MCF 10A (cell line): ENCODE results near the gene PAFAH1B1. TPM values are rescaled to one million over a fixed set of nuclear protein-coding genes. Genes with fewer than 3 reads are reported as not detected.
"Not testable (repeated sequence)": the region's sequence is repeated elsewhere in the genome, so short reads cannot be mapped to it uniquely, and the experiment has no call there.

Experiments
- BruUV-seq: library from RNA; stranded (reverse); fragments of 400-500 nt; replicated peaks from 2 replicates; lab custom pipeline; 2021; lab: Mats Ljungman, UMichigan
- CTCF ChIA-PET: fragments of 300-600 bp; sonication (Branson Sonifier 250); formaldehyde crosslinking; extraction: SDS; loops from one replicate; lab custom pipeline; 2021; ENCODE audit warnings: antibody characterized with exemption, inconsistent platforms; lab: Yijun Ruan, JAX
- POLR2A ChIA-PET: fragments of 300-600, 350-650 bp; sonication (Branson Sonifier 250); formaldehyde crosslinking; extraction: SDS; loops from one replicate; lab custom pipeline; 2020; ENCODE audit warnings: antibody characterized with exemption, inconsistent platforms; lab: Yijun Ruan, JAX
- DNase-seq: peaks from one replicate; pipeline ENCODE4 v3.0.0-alpha.2; 2018; ENCODE audit not compliant: unreplicated experiment
- H3K27ac Mint-ChIP-seq: one replicate; pipeline ENCODE4 v1.8.0; 2022; ENCODE audit warnings: mild to moderate bottlenecking, low read depth, mixed read lengths; ENCODE audit not compliant: unreplicated experiment
- H3K27me3 Mint-ChIP-seq: one replicate; pipeline ENCODE4 v1.8.0; 2022; ENCODE audit warnings: mixed read lengths; ENCODE audit not compliant: insufficient read depth, unreplicated experiment
- H3K36me3 Mint-ChIP-seq: one replicate; pipeline ENCODE4 v1.8.0; 2022; ENCODE audit warnings: mild to moderate bottlenecking, moderate library complexity, mixed read lengths; ENCODE audit not compliant: insufficient read depth, unreplicated experiment
- H3K4me1 Mint-ChIP-seq: one replicate; pipeline ENCODE4 v1.8.0; 2022; ENCODE audit warnings: mixed read lengths; ENCODE audit not compliant: insufficient read depth, unreplicated experiment
- H3K4me3 Mint-ChIP-seq: one replicate; pipeline ENCODE4 v1.8.0; 2022; ENCODE audit warnings: mild to moderate bottlenecking, moderate library complexity, mixed read lengths; ENCODE audit not compliant: unreplicated experiment
- H3K9me3 Mint-ChIP-seq: one replicate; pipeline ENCODE4 v1.8.0; 2022; ENCODE audit warnings: mixed read lengths; ENCODE audit not compliant: unreplicated experiment
- CTCF ChIP-seq: fragments of 200-600 bp; IDR thresholded peaks from one replicate; pipeline ENCODE4 v1.8.0; 2022; ENCODE audit warnings: antibody characterized with exemption, mild to moderate bottlenecking; ENCODE audit not compliant: unreplicated experiment
- intact Hi-C: fragments of 100-400 bp; cut with micrococcal nuclease; formaldehyde crosslinking; loops from 2 replicates; pipeline ENCODE4 v1.14.1; 2022
- total RNA-seq: library from RNA; stranded (reverse); gene quantifications from 2 replicates; pipeline ENCODE4 v1.2.3, GENCODE V29; 2022

The PAFAH1B1 gene
- total RNA-seq, 1 experiment from 2014 or later = 170 TPM

GRCh38 chr17:2566056-2566455 lies 27.4 kb upstream of the PAFAH1B1 start:
- no peak for DNase-seq
- peak overlapping the region; percentile 95 for H3K27ac Mint-ChIP-seq
- POLR2A ChIA-PET = interaction anchor here (0.7 to 6.8 kb wide), 4 partner anchors 10 to 55 kb away, joined by 3 to 66 read pairs (median 20); partner anchors contain the start of genes METTL16 and PAFAH1B1
- peaks cover 18% of the 10 kb centered on the region for H3K4me1 Mint-ChIP-seq
- no TSS peak for BruUV-seq
- H3K4me3 Mint-ChIP-seq = no peak overlapping the region
- CTCF ChIA-PET = no interaction called here
- peaks cover 2% of the 10 kb centered on the region for H3K36me3 Mint-ChIP-seq
- H3K9me3 Mint-ChIP-seq = peaks cover 11% of the 10 kb centered on the region
- no peaks in the 10 kb centered on the region for H3K27me3 Mint-ChIP-seq
- intact Hi-C loops = no loop called here
- no peak for TF ChIP-seq CTCF

GRCh38 chr17:2571523-2572303 lies 21.7 kb upstream of the PAFAH1B1 start:
- no peak for DNase-seq
- TF ChIP-seq CTCF = no peak
- Mint-ChIP-seq H3K27ac (no peak overlapping the region), H3K4me1 (no peaks in the 10 kb centered on the region), H3K27me3 (no peaks in the 10 kb centered on the region), H3K9me3 (no peaks in the 10 kb centered on the region), H3K4me3 (no peak overlapping the region), H3K36me3 (no peaks in the 10 kb centered on the region)
- intact Hi-C loops = no loop called here
- ChIA-PET CTCF (interaction anchor here (0.6 kb wide), 1 partner anchor 413 kb away, joined by 3 read pairs; no protein-coding TSS in a partner anchor), POLR2A (interaction anchor here (0.6 to 1.1 kb wide), 3 partner anchors 9 to 61 kb away, joined by 3 read pairs; no protein-coding TSS in a partner anchor)
- BruUV-seq = no TSS peak

- H3K36me3 Mint-ChIP-seq, DNase-seq, H3K4me1 Mint-ChIP-seq, H3K4me3 Mint-ChIP-seq, BruUV-seq, H3K9me3 Mint-ChIP-seq, intact Hi-C loops, H3K27ac Mint-ChIP-seq, H3K27me3 Mint-ChIP-seq: not testable (repeated sequence)
- ChIA-PET CTCF (interaction anchor here (0.6 kb wide), 1 partner anchor 412 kb away, joined by 3 read pairs; no protein-coding TSS in a partner anchor), POLR2A (interaction anchor here (1.0 to 1.1 kb wide), 2 partner anchors 10 kb away, joined by 3 read pairs; no protein-coding TSS in a partner anchor)
Observed at GRCh38 chr17:2572304-2572609, 21.2 kb upstream of the PAFAH1B1 start.

DNA sequence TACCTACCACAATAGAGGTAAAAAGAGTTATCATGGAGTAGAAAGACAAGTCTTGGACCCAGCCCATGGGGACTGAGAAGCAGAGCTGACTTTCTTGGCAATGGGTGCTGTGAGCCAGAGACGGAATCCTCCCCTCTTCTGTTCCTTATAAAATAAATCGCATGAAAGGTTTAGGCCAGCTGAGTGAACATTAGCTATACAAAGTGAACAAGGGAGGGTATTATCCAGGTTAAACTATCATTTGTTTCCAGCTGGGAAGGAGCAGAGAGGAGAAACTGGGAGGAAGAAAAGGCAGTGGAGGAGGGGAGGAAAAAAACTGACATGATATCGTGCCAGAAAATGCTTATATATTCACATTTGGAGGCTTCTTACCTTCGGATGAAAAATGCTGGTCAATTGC lies 13.3 kb upstream of the PAFAH1B1 start:
- Mint-ChIP-seq H3K27me3 (no peaks in the 10 kb centered on the region), H3K4me1 (no peaks in the 10 kb centered on the region), H3K27ac (no peak overlapping the region), H3K4me3 (no peak overlapping the region), H3K36me3 (no peaks in the 10 kb centered on the region), H3K9me3 (no peaks in the 10 kb centered on the region)
- POLR2A ChIA-PET = interaction anchor here (2.8 kb wide), 1 partner anchor 13 kb away, joined by 9 read pairs; the partner anchor contains the start of gene PAFAH1B1
- intact Hi-C loops = no loop called here
- CTCF ChIA-PET = interaction anchor here (0.7 kb wide), 1 partner anchor 80 kb away, joined by 3 read pairs; no protein-coding TSS in a partner anchor
- TF ChIP-seq CTCF = no peak
- DNase-seq = no peak
- BruUV-seq = no TSS peak
